Measurements from ENCODE around the gene NMNAT2. TPM values are rescaled to one million over a fixed set of nuclear protein-coding genes. Genes with fewer than 3 reads are reported as not detected.

Gene NMNAT2
- total and polyA plus RNA-seq, 2 of the 4 experiments (the other 2 are of a cell fraction), result 0.36 to 2.4 TPM

DNA sequence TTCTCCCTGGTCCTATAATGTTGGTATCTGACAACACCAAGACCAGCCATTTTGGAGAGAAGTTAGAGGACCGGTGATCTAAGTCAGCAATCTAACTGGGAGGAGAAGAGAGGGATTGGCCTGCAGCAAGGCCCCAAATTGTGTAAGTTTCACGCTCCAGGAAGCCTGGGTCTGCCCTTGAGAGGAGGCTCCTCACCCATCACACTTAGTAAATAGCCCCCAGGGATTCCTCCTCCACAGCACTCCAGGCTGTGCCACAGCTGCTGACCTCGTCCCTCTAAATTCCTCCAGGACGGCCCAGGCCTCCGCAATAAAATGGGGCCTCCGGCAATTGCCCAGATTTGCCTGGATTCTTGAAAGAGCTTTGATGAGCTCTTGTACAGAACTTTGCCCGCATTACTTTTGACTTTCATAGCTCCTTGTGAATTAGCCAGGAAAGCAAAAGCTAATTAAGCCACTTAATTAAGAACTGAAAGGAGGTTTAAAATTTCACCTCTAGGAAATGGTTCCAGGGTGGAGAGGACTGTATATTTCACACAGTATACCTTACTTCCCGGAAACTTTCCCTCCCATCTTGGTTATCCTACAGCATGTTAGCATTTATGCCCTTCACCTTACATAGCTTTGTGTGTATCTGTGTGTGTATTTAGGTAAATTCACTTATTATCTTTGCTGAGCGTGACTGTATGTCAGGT lies 141.6 kb downstream of the NMNAT2 start:
- POLR2A ChIA-PET (ENCODE audit: unreplicated experiment), result no interaction called here
- Histone ChIP-seq H4K91ac (ENCODE audit: insufficient read depth, low read depth, low read length) (peak overlapping the region; percentile 26), H2BK5ac (ENCODE audit: low read depth, low read length, poor library complexity, severe bottlenecking) (no peak overlapping the region), H3K4me1 (ENCODE audit: control insufficient read depth, insufficient read depth, low read length) (peaks cover 31% of the 10 kb centered on the region), H3K4me3 (ENCODE audit: insufficient read depth, low read depth, low read length) (no peak overlapping the region), H3K23ac (ENCODE audit: low read depth, low read length) (0 out of 2 replicates have a peak overlapping the region, but pooled peaks have one; percentile 19), H3K27ac (ENCODE audit: insufficient read depth, low read length) (no peak overlapping the region), H3K9ac (ENCODE audit: low read depth, low read length) (no peak overlapping the region), H3K4ac (ENCODE audit: low read depth, low read length) (peak overlapping the region; percentile 57), H3K27me3 (ENCODE audit: control insufficient read depth, insufficient read depth, low read length) (no peaks in the 10 kb centered on the region), H3K14ac (replicated peaks; ENCODE audit: low read depth, low read length) (no peak overlapping the region; the same call in 1 of the 2 replicates), H4K20me1 (ENCODE audit: insufficient read depth, low read length) (no peaks in the 10 kb centered on the region; the same call in 1 of the 2 replicates), H3K79me1 (ENCODE audit: low read depth in 1 of 2, low read length in 2 of 2) (peaks cover 0 to 29% of the 10 kb centered on the region in 2 experiments; a peak in 2 of 4 replicates), H3K36me3 (ENCODE audit: control insufficient read depth, insufficient read depth, low read length) (no peaks in the 10 kb centered on the region), H2BK20ac (ENCODE audit: low read depth, low read length) (peak overlapping the region; percentile 85), H2AK9ac (replicated peaks; ENCODE audit: low read depth, low read length, poor library complexity) (no peak overlapping the region), H3K9me3 (ENCODE audit: control insufficient read depth, insufficient read depth, low read length) (no peaks in the 10 kb centered on the region), H2AFZ (replicated peaks; ENCODE audit: low read length, poor library complexity) (peak overlapping the region; percentile 63), H3K56ac (ENCODE audit: extremely low read depth, insufficient read depth, low read length) (no peak overlapping the region), H4K5ac (ENCODE audit: low read depth, low read length) (no peak overlapping the region), H3K9me1 (ENCODE audit: insufficient read depth, low read length) (peaks cover 26% of the 10 kb centered on the region), H2BK120ac (ENCODE audit: low read depth, low read length) (peak overlapping the region; percentile 65), H4K8ac (ENCODE audit: low read depth in 2 of 2, low read length in 2 of 2) (no peak overlapping the region), H2BK15ac (ENCODE audit: low read depth, low read length) (peak overlapping the region; percentile 68; the same call in 2 of the 3 replicates), H2AK5ac (ENCODE audit: low read depth, low read length) (peak overlapping the region; percentile 45; the same call in 1 of the 2 replicates), H3K4me2 (ENCODE audit: low read depth, low read length) (no peak overlapping the region), H3K18ac (ENCODE audit: low read depth, low read length) (peak overlapping the region; percentile 6; the same call in 1 of the 2 replicates)
- intact Hi-C loops (cut with micrococcal nuclease) (loop anchor here (5.0 kb wide), 1 partner anchor 129 kb away; no protein-coding TSS in a partner anchor), in situ Hi-C loops (cut with MboI; ENCODE audit: low sequenced_read_pairs) (no loop called here), dilution Hi-C loops (cut with HindIII; ENCODE audit: low sequenced_read_pairs, unreplicated experiment) (no loop called here)
- 100% methylated on average over 1 of the region's 9 CpGs; no CpG with 5 or more reads in 1 of the 2 experiments for WGBS, 2 experiments (ENCODE audit: extremely low coverage in 2 of 2, insufficient read length in 1 of 2)
- no TSS peak for BruUV-seq (replicated peaks)
- CTCF ChIA-PET, result interaction anchor here (1.3 kb wide), 1 partner anchor 314 kb away, joined by 3 read pairs; no protein-coding TSS in a partner anchor
- no peak for DNase-seq
- ATAC-seq (ENCODE audit: low read depth), result no peak
- TF ChIP-seq, protein P1, sequence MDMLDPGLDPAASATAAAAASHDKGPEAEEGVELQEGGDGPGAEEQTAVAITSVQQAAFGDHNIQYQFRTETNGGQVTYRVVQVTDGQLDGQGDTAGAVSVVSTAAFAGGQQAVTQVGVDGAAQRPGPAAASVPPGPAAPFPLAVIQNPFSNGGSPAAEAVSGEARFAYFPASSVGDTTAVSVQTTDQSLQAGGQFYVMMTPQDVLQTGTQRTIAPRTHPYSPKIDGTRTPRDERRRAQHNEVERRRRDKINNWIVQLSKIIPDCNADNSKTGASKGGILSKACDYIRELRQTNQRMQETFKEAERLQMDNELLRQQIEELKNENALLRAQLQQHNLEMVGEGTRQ (IDR thresholded peaks at IDR 0.05; ENCODE audit: low read depth, low read length), result no peak
- TF ChIP-seq MAZ (IDR thresholded peaks at IDR 0.05; ENCODE audit: borderline replicate concordance, low read depth, low read length), result no peak

Data from IMR-90 (cell line).